Stimulated activated CD8-positive, alpha-beta memory T cell treated with anti-CD3 and anti-CD28 coated beads, Interleukin-4, amount 100 ng/mL, for 24 hours (primary cell): ENCODE results near the gene SIGLEC7.

Experiments
- DNase-seq: peaks from one replicate; pipeline ENCODE4 v3.0.0-alpha.2; 2020; ENCODE audit warnings: low read depth

Gene SIGLEC7

DNA sequence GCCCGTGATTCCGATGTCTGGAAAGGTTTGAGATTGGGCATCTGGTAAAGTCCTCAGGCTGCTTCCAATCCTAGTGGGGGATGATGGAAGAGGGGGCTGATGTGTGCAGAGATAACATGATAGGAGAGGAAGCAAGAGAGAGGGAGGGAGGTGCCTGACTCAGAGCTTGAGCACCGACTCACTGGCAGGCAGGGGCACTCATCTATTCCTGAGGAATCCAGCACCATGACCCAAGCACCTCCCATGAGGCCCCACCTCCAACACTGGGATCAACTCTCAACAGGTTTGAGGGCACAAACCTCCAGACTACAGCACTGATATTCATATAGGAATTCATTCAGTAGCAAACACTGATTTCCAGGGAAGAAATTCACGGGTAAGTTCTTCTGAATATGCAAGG lies 23.0 kb upstream of the SIGLEC7 start:
- no peak for DNase-seq

DNA sequence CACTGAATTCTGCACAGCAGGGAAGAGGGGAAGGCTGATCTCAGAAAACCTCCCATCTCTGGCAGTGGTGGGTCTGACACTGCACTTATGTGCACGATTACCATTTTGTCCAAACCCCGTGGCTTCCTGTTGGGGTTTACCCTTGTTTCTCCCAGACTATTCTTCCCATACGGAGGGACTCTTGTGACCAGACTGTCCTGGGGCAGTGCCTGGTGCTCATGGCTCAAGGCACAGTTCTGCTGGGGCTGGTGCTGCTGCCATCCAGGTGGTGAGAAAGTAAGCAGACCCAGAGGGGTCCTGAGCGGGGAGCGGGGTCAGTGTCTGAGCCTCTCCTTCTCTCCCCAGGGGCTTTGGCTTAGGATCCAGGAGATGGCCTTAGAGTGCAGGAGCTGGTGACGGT lies 22.5 kb upstream of the SIGLEC7 start:
- DNase-seq: no peak

DNA sequence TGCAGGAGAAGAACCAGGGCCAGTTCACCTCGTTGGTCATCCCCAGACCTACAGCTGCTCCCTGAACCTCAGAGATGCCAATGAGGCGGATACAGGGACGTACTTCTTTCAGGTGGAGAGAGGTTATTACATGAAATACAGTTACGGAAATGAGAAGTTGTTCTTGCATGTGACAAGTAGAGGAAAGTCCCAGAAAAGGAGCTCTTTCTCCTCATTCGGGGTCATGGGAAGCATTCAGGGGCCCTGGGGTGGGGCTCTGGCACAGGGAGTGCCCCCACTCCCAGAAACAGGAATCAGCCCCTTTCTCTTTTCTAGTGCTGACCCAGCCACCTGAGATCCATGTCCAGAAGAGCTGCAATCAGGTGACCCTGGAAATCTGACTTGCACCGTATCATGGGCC lies 21.9 kb upstream of the SIGLEC7 start:
- DNase-seq: no peak

DNA sequence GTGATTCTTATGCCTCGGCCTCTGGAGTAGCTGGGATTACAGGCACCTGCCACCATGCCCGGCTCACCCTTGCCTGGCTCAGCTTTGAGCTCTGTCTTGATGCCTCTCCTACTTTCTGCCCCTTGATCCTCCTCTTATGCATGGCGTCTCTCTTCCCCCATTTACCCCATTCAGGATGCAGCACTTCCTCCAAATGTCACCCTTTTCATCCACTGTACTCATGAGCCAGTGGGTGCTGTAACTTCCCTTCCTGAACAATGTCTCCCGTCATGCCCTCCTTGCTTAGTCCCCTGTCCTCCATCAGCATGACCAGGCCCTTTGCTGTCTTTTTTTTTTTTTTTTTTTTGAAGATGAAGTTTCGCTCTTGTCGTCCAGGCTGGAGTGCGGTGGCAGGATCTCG lies 20.8 kb upstream of the SIGLEC7 start:
- no peak for DNase-seq

DNA sequence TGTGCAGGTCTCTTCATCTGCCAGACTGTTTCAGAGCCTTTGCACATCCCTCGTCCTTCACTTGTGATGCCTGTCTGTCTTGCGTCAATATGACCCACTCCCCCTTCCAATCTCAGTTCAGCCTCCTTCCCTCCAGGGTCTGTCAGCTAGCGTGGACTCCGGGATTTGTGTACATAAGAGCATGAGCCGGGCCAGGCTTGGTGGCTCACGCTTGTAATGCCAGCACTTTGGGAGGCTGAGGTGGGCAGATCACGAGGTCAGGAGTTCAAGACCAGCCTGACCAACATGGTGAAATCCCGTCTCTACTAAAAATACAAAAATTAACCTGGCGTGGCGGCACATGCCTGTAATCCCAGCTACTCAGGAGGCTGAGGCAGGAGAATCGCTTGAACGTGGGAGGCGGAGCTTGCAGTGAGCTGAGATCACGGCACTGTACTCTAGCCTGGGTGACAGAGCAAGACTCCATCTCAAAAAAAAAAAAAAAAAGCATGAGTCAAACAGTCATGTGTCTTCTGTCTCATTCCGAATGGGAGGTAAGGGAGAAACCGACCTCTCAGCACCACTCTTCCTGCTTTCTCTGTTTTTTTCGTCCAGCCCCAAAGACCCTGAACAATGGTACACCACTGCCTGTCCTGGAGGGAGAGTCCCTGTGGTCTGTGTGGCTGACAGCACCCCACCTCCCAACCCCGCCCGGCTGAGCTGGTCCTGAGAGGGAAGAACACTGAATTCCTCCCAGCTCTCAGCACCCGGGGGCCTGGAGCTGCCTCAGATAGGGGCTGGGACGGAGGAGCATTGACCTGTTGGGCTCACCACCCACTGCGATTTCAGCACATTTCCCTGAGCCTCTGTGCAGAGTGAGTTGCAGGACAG lies 19.8 kb upstream of the SIGLEC7 start:
- DNase-seq: no peak

DNA sequence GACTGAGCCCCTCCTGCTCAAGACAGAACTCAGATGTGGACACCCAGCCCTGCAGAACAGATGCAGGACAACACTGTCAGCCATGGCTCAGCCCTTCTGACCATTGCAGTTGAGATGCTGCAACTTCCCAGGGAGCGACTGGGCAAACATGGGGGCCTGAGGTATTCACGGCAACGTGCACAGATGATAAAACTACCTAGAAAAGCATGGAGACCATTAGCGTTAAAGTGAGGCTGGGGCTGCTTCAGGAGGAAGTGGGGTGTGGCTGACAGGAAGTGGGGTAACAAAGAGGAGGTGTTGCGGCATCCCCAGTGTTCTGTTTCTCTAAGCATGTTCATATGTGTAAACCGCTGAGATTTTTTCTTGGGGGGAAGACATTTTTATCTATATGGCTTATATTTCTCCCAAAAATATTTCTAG lies 18.7 kb upstream of the SIGLEC7 start:
- DNase-seq: no peak

DNA sequence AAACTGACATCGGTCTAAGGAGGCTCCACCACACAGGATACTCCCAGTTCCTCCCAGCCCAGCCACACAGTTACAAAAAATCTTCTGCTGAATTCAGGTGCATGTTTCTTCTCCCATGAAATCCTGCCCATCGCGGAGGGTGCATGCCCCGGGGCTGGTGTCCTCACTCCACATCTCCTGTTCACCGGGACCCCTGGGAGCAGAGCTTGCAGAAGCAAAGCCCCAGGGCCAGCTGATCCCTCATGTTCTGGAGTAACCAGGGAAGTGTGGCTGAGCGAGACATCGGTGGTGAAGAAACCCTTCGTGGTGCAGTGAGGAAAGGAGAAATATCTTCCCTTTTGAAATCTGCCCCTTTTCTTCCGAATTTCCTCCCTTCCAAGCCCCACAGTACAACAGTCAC lies 18.3 kb upstream of the SIGLEC7 start:
- no peak for DNase-seq

DNA sequence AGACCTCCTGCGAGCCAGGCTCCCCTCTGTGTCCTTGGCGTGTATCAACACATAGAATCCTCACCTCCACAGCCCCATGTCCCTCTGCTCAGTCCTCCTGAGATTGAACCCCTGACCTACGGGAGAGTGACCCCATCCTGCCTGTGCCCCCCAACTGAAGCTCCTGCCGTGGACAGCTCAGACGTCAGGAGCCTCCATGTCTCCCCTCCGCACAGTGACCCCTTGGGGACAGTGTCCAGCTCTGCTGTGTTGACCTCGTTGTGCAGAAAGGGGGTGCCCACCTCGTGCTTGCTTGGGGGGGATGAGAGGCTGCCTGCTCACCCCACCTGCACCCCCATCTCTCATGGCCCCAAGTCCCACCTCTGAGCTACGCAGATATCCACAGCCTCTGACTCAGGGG lies 17.9 kb upstream of the SIGLEC7 start:
- no peak for DNase-seq

DNA sequence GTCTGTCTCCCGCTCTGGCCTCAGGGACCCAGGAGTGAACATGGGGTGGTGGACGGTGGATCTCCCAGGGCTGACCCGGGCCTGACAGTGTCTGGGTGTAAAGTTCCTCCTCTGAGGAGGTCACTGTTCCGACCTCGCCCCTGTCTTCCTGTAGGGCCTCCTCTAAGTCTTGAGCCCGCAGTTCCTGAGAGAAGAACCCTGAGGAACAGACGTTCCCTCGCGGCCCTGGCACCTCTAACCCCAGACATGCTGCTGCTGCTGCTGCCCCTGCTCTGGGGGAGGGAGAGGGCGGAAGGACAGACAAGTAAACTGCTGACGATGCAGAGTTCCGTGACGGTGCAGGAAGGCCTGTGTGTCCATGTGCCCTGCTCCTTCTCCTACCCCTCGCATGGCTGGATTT lies 17.4 kb upstream of the SIGLEC7 start, which contains the start of gene SIGLEC9:
TSS of gene SIGLEC9 (plus strand) at position 178 of the 400 bp plus-strand sequence. CDS start at position 247, 69 bp downstream.
- no peak for DNase-seq

DNA sequence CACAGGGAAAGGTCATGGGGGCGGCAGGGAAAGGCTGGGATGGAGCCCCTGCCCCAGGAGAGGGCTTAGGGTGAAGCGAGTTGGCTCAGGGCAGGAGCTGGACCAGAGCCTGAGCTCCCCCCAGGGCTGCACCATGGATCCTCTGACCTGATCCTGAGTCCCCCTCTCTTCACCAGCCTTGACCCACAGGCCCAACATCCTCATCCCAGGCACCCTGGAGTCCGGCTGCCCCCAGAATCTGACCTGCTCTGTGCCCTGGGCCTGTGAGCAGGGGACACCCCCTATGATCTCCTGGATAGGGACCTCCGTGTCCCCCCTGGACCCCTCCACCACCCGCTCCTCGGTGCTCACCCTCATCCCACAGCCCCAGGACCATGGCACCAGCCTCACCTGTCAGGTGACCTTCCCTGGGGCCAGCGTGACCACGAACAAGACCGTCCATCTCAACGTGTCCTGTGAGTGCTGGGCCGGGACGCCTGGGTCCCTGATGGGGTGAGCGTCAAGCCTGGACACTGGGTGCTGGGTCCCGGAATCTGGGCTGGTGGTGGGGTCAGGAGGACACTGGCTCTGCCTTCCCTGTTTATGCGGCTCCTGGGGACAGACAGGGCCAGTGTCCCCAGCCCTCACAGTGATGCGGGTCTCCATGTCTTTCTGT lies 16.6 kb upstream of the SIGLEC7 start:
- no peak for DNase-seq

DNA sequence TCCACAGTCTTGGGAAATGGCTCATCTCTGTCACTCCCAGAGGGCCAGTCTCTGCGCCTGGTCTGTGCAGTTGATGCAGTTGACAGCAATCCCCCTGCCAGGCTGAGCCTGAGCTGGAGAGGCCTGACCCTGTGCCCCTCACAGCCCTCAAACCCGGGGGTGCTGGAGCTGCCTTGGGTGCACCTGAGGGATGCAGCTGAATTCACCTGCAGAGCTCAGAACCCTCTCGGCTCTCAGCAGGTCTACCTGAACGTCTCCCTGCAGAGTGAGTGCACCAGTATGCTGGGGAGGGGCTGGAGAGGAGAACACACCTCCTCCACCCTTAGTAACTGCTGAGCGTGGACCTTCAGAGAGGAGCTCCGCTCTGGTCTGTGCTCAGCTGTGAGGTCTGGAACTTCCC lies 15.1 kb upstream of the SIGLEC7 start:
- no peak for DNase-seq

DNA sequence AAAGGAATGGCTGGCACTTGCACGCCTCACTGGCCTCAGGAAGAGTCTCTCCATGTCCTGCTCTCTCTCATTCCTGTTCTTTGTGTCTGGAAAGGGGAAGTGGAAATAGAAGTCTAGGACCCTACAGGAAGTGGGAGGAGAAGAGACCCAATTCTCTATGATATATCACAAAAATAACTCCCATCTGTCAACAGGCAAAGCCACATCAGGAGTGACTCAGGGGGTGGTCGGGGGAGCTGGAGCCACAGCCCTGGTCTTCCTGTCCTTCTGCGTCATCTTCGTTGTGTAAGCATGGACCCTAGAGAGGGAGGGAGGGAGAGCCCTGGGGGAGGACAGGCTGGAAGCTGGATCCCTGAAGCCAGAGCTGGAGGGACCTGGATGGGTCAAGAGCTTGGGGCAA lies 14.3 kb upstream of the SIGLEC7 start:
- DNase-seq: no peak

DNA sequence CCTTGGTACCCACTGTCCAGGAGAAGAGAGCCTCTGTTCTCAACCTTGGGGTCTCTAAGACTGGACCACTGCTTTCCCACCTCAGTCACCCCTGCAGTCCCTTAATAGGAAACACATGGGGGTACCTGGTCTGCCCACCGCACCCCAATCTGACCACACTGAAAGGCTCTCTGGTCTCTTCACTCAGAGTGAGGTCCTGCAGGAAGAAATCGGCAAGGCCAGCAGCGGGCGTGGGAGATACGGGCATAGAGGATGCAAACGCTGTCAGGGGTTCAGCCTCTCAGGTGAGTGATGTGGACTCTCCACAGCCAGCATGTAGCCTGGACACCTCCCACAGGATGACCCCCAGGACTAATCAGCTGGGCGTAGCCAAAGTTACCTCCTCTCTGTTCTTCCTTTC lies 13.9 kb upstream of the SIGLEC7 start:
- no peak for DNase-seq

DNA sequence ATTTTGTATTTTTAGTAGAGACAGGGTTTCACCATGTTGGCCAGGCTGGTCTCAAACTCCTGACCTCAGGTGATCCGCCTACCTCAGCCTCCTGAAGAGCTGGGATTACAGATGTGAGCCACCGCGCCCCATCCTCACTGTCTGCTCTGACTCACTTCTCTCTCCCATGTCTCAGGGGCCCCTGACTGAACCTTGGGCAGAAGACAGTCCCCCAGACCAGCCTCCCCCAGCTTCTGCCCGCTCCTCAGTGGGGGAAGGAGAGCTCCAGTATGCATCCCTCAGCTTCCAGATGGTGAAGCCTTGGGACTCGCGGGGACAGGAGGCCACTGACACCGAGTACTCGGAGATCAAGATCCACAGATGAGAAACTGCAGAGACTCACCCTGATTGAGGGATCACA lies 12.4 kb upstream of the SIGLEC7 start:
- DNase-seq: no peak

DNA sequence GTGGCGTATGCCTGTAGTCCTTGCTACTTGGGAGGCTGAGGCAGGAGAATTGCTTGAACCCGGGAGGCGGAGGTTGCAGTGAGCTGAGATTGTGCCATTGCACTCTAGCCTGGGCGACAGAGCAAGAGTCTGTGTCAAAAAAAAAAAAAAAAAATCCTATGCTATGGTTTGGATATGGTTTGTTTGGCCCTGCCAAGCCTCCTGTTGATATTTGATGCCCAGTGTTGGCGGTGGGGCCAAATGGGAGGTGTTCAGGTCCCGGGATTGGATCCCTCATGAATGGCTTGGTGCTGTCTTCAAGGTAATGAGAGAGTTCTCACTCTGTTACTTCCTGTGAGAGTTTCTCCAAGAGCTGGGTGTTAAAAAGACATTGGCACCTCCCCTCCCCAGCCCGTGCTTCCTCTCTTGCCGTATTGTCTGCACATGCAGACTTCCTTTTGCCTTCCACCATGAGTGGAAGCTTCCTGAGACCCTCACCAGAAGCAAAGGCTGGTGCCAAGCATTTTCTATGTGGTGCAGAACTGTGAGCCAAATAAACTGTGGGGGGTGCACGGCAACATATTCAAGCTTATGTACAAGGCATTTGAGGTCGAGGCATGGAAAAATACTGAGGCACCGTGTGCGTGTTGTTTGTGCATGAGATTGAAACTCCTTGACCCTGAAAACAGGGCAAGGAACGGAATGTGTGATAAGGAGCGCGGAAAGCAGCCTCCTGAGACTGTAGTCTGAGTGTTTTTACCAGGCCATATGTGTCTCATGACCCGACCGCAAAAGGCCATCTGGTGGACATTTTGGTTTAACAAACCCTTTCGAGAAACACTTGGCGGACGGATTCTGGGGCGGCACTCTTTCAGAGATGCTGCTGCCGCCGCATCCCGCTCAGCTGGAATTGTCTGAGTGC lies 10.1 kb upstream of the SIGLEC7 start:
- no peak for DNase-seq

DNA sequence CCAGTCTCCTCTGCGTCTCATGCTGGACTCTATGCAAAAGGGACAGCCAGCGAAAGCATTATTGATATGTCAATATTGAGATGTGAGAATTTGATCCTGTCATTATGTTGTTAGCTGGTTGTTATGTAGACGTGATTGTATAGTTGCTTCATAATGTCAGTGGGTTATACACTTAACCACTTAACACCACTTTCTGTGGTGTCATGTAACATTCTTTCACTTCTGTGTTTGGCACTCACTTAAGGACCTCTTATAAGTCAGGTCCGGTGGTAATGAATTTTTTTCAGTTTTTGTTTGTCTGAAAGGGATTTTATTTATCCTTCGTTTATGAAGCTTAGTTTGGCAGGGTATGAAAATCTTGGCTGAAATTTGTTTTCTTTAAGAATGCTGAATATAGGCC lies 7.1 kb upstream of the SIGLEC7 start:
- DNase-seq: no peak

DNA sequence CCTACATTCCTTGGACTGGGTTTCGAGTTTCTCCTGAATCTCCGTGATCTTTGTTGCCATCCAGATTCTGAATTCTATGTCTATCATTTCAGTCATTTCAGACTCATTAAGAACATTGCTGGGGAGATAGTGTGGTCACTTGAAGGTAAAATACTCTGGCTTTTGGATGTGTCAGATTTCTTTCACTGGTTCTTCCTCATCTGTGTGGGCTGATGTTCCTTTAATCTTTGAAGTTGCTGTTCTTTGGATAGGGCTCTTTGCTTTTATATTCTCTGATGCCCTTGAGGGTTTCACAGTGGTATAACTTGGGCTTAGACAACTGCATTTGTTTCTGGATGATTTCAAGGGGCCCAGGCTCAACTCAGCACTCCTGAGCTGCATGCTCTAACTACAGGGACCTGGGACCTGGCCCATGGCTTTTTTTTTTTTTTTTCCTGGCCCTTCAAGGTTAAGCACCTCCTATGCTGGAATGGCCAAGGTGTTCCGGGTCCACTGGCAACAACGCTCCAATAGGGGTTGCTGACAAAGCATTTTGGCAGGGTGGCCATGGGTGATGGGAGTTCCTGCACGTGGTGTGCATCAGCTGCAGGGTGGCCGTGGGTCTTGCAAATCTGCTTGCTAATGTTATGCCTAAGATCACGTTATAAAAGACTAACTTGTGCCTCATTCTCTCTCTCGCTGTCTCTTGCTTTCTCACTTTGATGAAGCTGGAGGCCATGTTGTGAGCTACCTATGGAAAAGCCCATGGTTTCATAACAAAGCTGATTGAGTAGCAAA lies 5.9 kb upstream of the SIGLEC7 start:
- DNase-seq: no peak

DNA sequence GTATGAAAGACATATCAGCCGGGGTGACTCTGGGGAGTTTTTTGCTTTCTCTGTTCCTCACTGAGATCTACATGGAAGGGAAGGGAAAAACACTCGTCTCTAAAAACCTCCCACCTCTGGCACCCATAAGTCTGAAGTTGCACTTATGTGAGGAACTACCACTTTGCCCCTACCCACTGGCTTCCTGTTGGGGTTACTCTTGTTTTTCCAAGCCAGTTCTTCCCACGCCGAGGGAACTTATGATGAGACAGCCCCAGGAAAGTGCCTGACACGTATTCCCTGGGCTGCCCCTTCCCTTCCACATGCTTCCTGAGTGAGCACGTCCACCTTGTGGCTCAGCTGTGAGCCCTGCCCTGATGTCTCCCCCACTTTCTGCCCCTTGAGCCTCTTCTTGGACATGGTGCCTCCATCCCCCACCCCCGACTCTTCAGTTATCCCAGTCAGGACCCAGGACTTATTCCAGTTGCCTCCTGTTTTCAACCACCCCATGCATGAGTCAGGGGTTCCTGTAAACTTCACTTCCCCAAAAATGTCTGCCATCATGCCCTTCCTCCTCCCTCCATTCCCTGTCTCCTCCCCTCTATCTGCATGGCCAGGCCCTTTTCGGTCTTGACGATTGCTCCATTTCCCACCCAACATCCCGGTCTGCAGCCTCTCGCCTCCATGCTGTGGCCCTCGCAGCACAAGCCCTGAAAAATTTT lies 5.1 kb upstream of the SIGLEC7 start:
- DNase-seq: no peak

DNA sequence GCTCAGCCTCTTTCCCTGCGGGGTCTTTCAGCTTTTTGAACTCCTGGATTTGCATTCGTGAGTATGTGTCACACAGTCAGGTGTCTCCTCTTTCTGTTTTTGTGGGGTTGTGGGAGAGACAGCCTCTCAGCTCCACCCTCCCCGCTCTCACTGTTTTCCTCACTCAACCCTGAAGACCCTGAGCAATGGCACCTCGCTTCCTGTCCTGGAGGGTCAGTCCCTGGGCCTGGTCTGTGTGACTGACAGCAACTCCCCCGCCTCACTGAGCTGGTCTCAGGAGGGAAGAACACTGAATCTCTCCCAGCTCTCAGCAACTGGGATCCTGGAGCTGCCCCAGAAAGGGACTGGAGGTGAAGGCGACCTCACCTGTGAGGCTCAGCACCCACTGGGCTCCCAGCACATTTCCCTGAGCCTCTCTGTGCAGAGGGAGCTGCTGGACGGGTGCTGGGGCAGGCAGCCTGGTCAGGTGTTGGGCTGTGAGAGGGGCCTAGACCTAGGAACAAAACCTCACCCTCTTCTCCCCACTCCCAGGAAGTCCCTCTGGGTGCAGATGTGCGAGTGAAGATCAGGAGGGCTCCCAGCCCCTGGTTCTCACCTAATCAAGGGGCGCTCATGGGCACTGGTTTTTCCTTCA lies 4.2 kb upstream of the SIGLEC7 start:
- no peak for DNase-seq

DNA sequence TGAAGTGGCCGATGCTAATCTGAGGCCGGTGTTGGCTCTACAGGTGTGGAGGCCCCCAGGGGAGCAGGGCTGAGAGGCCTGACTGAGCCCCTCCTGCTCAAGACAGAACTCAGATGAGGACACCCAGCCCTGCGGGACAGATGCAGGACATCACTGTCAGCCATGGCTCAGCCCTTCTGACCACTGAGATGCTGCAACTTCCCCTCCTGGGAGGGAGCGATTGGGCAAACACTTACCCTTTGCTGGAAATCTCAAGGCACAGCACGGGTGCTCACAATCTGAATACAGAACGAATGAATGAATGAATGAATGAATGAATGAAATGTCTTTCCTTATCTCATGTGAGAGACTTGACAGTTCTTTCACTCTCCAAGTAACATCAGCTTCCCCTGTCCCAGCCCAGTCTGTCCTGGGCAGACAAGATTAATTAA lies 3.5 kb upstream of the SIGLEC7 start:
- no peak for DNase-seq
